Measurements from ENCODE around the gene DTX3. TPM values are rescaled to one million over a fixed set of nuclear protein-coding genes. Genes with fewer than 3 reads are reported as not detected.

Gene DTX3, protein sequence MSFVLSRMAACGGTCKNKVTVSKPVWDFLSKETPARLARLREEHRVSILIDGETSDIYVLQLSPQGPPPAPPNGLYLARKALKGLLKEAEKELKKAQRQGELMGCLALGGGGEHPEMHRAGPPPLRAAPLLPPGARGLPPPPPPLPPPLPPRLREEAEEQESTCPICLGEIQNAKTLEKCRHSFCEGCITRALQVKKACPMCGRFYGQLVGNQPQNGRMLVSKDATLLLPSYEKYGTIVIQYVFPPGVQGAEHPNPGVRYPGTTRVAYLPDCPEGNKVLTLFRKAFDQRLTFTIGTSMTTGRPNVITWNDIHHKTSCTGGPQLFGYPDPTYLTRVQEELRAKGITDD
- 21.2 and 22.5 TPM in 2 replicates for total RNA-seq

DNA sequence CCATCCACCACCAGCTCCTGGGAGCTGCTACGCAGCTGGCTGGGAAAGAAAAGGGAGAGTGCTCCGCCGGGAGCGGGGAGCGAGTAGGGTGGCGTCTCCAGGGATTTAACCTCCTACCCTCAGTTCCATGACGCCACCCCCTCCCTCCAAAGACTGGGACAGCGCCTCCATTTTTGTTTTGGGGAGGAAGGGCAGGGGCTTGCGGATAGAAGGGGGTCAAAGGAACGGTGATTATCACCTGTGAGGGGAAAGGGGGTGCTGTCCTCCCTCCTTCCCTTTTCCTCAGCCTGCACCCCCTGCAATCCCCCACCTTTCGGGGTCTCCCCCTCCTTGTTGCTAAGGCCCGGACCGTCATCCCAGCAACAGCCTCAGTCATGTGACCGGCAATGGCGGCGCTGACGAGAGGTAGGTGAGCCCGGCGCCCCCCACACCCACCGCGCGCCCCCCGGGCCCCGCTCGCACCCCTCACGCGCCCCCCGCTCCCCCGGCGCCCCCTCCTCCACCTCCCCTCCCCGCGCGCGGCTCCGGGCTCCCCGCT lies at the start of gene DTX3:
Gene DTX3 (plus strand): TSS at position 371 of the 538 bp plus-strand sequence. CDS start 1,694 bp downstream, outside the sequence.

DNA sequence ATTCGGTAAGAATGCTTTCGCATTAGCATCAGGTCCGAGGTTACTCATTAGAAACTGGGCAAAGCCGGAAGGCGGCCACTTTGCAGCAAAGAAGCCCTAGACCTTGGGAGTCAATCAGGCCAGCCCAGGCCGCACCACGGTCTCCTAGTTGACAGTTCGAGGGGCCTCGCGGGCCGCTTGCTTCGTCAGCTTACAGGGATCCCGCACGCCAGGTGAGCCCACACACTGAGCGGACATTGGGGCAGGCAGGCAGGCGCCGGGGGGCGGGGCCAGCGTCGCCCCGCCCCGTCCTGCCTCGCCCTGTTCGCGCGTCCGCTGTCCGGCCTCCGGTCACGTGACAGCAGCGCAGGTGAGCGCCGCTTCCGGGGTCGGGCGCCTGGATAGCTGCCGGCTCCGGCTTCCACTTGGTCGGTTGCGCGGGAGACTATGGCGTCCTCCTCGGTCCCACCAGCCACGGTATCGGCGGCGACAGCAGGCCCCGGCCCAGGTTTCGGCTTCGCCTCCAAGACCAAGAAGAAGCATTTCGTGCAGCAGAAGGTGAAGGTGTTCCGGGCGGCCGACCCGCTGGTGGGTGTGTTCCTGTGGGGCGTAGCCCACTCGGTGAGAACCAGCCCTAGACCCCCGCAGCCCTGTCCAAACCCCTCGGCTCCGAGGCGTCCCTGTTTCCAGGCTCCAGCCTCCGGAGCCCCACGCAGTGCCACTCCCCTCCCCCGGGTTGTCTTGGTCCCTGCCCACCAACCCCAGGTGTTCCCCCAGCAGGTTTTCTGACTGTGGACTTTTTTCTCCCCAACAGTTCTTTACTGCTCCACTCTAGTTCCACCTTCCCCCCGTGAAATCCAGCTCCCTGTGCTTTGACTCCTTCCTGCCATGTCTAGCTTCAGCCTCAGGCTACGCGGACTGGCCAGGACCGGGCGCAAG lies 13.5 kb upstream of the DTX3 start, which contains the start of gene PIP4K2C:
Gene PIP4K2C (plus strand): TSS at position 329 of the 918 bp plus-strand sequence. CDS start 98 bp downstream, at position 427.

DNA sequence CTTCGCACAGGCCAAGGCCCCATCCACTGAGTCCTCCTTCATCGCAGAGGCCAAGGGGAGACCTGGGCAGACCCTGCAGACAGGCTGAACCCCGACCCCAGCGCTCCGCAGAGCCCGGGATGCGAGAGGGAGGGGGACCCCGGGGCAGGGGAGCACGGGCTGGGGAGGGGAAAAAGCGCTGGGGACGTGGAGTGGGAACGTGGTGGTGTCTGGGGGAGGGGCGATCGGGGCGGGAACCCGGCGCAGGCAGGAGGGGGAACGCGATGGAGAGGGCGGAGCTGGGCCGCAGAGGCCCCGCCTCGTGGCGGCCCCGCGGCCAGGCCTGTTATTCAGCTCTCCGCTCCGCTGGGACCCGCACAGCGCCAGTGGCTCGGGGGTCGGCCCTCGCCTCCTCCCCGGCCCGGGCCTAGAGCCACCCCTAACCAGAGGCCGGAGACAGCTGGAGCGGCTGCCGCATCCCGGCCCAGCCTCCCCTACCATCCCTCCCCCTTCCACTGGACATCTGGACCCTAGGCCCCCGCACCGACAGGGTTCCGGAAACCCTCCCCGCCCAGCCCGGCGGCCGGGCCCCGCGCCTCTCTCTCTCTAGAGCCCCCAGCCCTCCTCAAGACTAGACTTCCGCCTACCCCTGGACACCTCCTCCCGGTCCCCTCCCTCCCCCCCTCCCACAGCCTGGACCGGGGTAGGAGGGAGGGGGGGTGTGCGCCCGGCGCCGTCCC lies 6.6 kb downstream of the DTX3 start, which contains the start of gene ARHGEF25:
Gene ARHGEF25 (plus strand): TSS at position 328 of the 719 bp plus-strand sequence. CDS start 460 bp downstream, outside the sequence.

GRCh38 chr12:57632958-57633840 lies 28.6 kb downstream of the DTX3 start, which contains the start of gene B4GALNT1:
TSS of gene B4GALNT1 (minus strand) at chr12:57633201. CDS start at chr12:57632132, 1,069 bp downstream.

Other genes with a start within 250 kb of the DTX3 start
- gene R3HDM2, start 173.8 kb upstream of the DTX3 start, total RNA-seq, result 22.9 and 24.7 TPM in 2 replicates
- gene INHBC, start 170.0 kb upstream of the DTX3 start, total RNA-seq, result not detected in 2 replicates
- gene INHBE, start 149.5 kb upstream of the DTX3 start, total RNA-seq, result 0.43 and 5.7 TPM in 2 replicates
- 1.1 and 1.3 TPM in 2 replicates for gene GLI1, start 145.0 kb upstream of the DTX3 start, total RNA-seq
- 0.14 and 0.66 TPM in 2 replicates for gene ARHGAP9, start 125.0 kb upstream of the DTX3 start, total RNA-seq
- 174 and 327 TPM in 2 replicates for gene MARS1, start 116.8 kb upstream of the DTX3 start, total RNA-seq
- 12.7 and 433 TPM in 2 replicates for gene DDIT3, start 84.3 kb upstream of the DTX3 start, total RNA-seq
- 7.0 and 12.5 TPM in 2 replicates for gene MBD6, start 82.0 kb upstream of the DTX3 start, total RNA-seq
- 106 and 107 TPM in 2 replicates for gene DCTN2, start 57.6 kb upstream of the DTX3 start, total RNA-seq
- under 0.01 and 0.14 TPM in 2 replicates for gene KIF5A, start 54.8 kb upstream of the DTX3 start, total RNA-seq
- gene PIP4K2C, start 13.6 kb upstream of the DTX3 start, total RNA-seq, result 30.6 and 31.4 TPM in 2 replicates
- gene ARHGEF25, start 6.6 kb downstream of the DTX3 start, total RNA-seq, result 9.0 and 9.8 TPM in 2 replicates
- 2.8 and 5.3 TPM in 2 replicates for gene B4GALNT1, start 28.4 kb downstream of the DTX3 start, total RNA-seq
- gene OS9, start 89.3 kb downstream of the DTX3 start, total RNA-seq, result 113 and 651 TPM in 2 replicates
- gene AGAP2, start 133.9 kb downstream of the DTX3 start, total RNA-seq, result 0.22 and 0.29 TPM in 2 replicates
- 34.6 and 44.8 TPM in 2 replicates for gene TSPAN31, start 140.2 kb downstream of the DTX3 start, total RNA-seq
- 301 and 304 TPM in 2 replicates for gene CDK4, start 147.5 kb downstream of the DTX3 start, total RNA-seq
- 1.6 and 5.3 TPM in 2 replicates for gene MARCHF9, start 150.3 kb downstream of the DTX3 start, total RNA-seq
- 1.1 and 2.3 TPM in 2 replicates for gene CYP27B1, start 162.3 kb downstream of the DTX3 start, total RNA-seq
- 12.5 and 12.7 TPM in 2 replicates for gene METTL1, start 167.3 kb downstream of the DTX3 start, total RNA-seq
- gene EEF1AKMT3, start 167.8 kb downstream of the DTX3 start, total RNA-seq, result 8.9 and 9.4 TPM in 2 replicates
- gene TSFM, start 178.0 kb downstream of the DTX3 start, total RNA-seq, result 18.2 and 19.5 TPM in 2 replicates
- 1.3 and 3.1 TPM in 2 replicates for gene AVIL, start 213.9 kb downstream of the DTX3 start, total RNA-seq
- gene CTDSP2, start 241.9 kb downstream of the DTX3 start, total RNA-seq, result 102 and 186 TPM in 2 replicates

Data from placental pericyte (primary cell).